HG02981 (cell line): ENCODE results near the gene ERICH4.

Experiments used
- ATAC-seq: cut with Tn5 transposase; IDR thresholded peaks from one replicate; pipeline ENCODE4 v1.9.1; 2021; ENCODE audit warnings: mild to moderate bottlenecking, moderate library complexity; ENCODE audit not compliant: unreplicated experiment

Gene ERICH4

GRCh38 chr19:41413947-41414346 is 29.0 kb upstream of the ERICH4 start:
- ATAC-seq, result no peak

- ATAC-seq, result no peak
These were observed 28.5 kb upstream of the ERICH4 start for GRCh38 chr19:41414461-41414860.

GRCh38 chr19:41415154-41415571 is 27.8 kb upstream of the ERICH4 start:
- no peak for ATAC-seq

GRCh38 chr19:41416194-41416674 is 26.7 kb upstream of the ERICH4 start:
- ATAC-seq, result no peak

- ATAC-seq, result no peak
These were observed 22.7 kb upstream of the ERICH4 start for GRCh38 chr19:41420101-41420880.

GRCh38 chr19:41421314-41421713 is 21.6 kb upstream of the ERICH4 start:
- no peak for ATAC-seq

GRCh38 chr19:41421973-41422372 is 21.0 kb upstream of the ERICH4 start:
- no peak for ATAC-seq

GRCh38 chr19:41422456-41422855 is 20.5 kb upstream of the ERICH4 start:
- no peak for ATAC-seq

- ATAC-seq, result no peak
These were observed 20.0 kb upstream of the ERICH4 start for GRCh38 chr19:41422955-41423354.

GRCh38 chr19:41424335-41425173 is 18.4 kb upstream of the ERICH4 start:
- ATAC-seq, result no peak

GRCh38 chr19:41425174-41426115 is 17.5 kb upstream of the ERICH4 start:
- ATAC-seq, result no peak

GRCh38 chr19:41426116-41426841 is 16.7 kb upstream of the ERICH4 start:
- ATAC-seq, result no peak

GRCh38 chr19:41426952-41427646 is 15.9 kb upstream of the ERICH4 start, which contains the start of gene B3GNT8:
B3GNT8 (minus strand) TSS chr19:41427374; CDS start chr19:41426778, 596 bp downstream.
- ATAC-seq, result no peak

- no peak for ATAC-seq
These were observed 15.1 kb upstream of the ERICH4 start for GRCh38 chr19:41427647-41428480.

- no peak for ATAC-seq
These were observed 14.5 kb upstream of the ERICH4 start for GRCh38 chr19:41428481-41428859.

- no peak for ATAC-seq
These were observed 12.0 kb upstream of the ERICH4 start for GRCh38 chr19:41430922-41431321.

GRCh38 chr19:41431426-41432386 is 11.2 kb upstream of the ERICH4 start:
- no peak for ATAC-seq
